ENCODE data around the gene CCDC69. TPM values are rescaled to one million over a fixed set of nuclear protein-coding genes. Genes with fewer than 3 reads are reported as not detected.

Gene CCDC69
- polyA plus RNA-seq, 5 donors: 8.5 to 15.1 (median 9.2) TPM

DNA sequence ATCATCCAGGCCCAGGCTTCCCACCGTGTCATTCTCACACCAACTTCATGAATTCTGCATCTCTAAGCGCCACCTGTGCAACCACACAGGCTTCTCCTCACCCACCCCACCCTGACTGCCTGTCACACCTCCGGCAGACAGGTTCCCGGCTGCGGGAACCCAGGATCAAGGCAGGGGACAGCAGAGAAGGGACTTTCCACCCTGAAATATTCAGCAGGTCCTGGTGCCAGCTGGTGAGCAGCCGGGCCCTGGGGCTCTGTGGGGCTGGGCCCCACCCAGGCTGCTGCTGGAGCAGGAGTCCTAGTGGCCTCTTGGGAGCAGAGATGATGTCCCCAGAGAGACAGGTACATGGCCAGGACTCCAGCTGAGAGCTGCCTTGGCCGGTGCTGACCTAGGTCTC lies 79.0 kb downstream of the CCDC69 start:
- no peak for DNase-seq

GRCh38 chr5:151144275-151144674 lies 79.6 kb downstream of the CCDC69 start:
- no peak for DNase-seq

DNA sequence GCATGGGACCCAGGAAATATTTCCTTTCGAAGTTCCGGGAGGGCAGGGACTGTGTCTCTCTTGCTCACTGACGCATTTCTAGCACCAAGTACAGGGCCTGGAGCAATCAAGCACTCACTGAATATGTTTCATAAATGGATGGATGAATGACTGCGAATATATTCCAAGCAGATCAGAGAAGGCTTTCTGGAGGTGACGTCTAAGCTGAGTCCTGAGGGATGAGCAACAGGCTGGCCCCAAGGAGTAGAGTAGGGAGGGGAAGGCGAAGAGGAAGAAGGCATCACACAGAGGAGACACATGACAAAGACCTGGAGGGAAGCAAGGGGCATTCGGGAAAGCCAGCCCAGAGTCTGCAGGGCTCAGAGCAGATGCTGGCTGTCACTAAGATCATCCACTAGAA lies 80.2 kb downstream of the CCDC69 start:
- DNase-seq: no peak

GRCh38 chr5:151142933-151143332 lies 81.0 kb downstream of the CCDC69 start:
- DNase-seq: no peak

GRCh38 chr5:151141535-151141934 lies 82.4 kb downstream of the CCDC69 start:
- no peak for DNase-seq

DNA sequence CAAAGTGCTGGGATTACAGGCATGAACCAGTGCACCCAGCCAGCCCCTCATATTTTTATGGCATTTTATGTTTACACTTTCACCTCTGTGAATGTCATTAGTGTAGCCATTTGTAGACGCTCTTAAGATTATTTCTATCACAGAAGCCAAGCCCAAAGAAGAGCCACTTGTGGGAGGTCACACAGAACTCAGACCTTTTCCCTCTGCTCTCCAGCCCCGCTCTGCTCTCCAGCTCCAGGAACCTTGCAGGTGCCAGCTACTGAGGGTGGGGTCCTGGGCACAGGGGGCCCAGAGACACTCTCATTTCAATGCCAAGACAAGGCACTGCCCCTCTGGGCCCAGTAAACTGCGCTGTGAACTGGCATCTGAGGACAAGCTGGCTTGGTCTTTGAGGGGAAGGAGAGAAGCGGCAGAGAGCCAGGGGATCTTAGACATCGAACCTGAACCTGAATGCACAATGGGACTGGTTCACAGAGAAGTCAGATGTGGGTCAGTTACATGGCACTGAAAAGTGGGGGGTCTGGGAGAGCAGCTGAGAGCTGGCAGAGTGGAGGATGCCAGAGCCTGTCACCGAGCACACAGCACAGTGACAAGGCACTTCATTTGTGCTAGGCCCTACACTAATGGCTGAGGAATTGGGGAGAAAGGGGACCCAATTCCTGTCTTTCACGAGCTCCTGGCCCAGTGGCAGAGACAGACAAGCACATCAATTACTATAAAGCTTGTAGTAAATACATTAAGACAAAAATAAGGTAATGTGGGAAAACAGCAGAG lies 83.0 kb downstream of the CCDC69 start:
- DNase-seq: no peak

GRCh38 chr5:151139646-151140045 lies 84.2 kb downstream of the CCDC69 start:
- no peak for DNase-seq

DNA sequence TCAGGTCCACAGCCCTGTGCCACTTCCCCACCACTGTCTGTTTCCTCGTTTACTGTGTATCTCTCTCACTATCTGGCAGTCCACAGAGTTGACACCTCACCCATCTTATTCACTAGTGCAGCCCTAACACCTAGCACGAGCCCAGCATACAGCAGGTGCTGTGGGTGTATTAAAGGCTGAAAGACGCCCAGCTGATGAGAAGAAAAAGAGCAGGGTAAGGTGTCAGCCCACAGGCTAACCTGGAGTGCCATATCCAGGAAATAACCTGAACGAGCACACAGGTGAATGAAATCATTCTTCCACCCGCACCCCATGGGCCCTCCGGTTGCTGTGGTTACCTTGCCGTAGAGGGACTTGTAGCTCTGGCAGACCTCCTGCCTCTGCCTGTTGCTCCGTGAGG lies 84.9 kb downstream of the CCDC69 start:
- no peak for DNase-seq

DNA sequence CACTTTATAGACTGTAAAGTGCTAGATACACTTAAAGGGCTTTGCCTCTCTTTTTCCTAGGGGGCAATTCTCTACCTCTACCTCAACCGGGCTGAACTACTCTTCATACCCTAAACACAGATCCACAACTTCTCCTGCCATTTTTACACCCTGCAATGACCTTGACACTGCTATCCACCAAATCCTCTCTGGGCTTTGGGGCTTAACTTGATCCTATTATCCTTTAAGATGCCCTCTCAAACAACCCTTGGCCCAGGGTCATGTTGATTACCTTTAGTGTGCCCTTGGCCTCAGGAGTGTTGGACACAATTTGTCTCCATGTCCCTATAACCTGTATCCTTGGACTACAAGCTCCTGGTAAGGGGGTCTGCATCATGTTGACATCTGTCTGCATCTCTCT lies 85.8 kb downstream of the CCDC69 start:
- no peak for DNase-seq

DNA sequence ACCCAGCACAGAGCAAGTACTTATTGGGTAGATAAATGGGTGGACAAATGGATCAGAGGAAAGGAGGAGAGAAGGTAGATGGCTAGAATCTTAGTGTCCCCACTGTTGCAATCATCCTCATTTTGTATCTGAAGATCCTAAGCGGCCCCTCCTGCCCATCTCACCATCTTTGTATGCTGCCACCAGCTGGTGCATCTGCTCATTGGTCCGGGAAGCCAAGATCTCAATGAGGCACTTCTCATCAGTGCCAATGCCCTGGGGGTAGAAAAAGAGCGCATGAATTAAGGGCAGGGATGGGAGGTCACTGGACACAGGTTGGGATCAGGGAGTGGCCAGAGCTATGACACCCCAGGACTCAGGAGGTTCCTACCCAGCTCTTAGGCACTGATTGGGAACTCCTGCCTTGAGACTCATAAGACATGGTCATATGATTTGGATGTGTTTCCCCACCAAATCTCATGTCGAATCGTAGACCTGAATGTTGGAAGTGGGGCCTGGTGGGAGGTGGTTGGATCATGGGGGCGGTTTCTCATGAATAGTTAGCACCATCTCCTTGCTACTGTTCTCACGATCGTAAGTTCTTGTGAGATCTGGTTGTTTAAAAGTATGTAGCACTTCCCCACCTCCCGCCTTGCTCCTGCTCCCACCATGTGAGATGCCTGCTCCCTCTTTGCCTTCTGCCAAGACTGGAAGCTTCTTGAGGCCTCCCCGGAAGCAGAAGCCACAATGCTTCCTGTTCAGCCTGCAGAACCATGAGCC lies 86.6 kb downstream of the CCDC69 start:
- DNase-seq: no peak

GRCh38 chr5:151134228-151134627 lies 89.7 kb downstream of the CCDC69 start:
- no peak for DNase-seq

DNA sequence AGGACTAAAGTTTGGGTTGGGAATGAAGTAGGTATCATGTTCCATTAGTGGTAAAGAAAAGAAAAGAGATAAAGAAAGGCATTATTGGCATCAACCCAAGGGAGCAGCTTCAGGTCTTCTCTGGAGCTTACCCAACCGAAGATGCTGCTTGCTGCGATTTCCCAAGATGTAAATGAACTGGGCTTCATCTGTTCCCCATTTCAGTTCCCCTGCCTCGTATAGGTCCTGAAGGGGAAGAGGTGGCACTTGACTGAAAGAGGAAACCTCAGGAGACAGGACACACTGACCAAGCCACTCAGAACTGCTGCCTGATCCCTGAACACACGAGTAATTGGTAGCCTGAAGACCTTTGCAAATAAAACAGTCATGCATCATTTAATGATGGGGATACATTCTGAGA lies 90.9 kb downstream of the CCDC69 start:
- DNase-seq: no peak

Other genes starting within 250 kb of the CCDC69 start
- 100 to 1,000 TPM in 1 of 5 donors, 10 to 100 TPM in 4; 33.8 to 140 (median 60.3) TPM for gene GPX3, start 203.5 kb downstream of the CCDC69 start, polyA plus RNA-seq (ENCODE audit: insufficient read depth in 1 of 5, insufficient read length in 5 of 5, low replicate concordance in 1 of 5)
- gene TNIP1, start 143.1 kb downstream of the CCDC69 start, polyA plus RNA-seq (ENCODE audit: insufficient read depth in 1 of 5, insufficient read length in 5 of 5, low replicate concordance in 1 of 5): 10 to 100 TPM; 53.9 to 84.8 (median 79.3) TPM
- gene ANXA6, start 66.3 kb downstream of the CCDC69 start, polyA plus RNA-seq (ENCODE audit: insufficient read depth in 1 of 5, insufficient read length in 5 of 5, low replicate concordance in 1 of 5): 100 to 1,000 TPM; 258 to 308 (median 290) TPM
- gene GM2A, start 29.1 kb upstream of the CCDC69 start, polyA plus RNA-seq (ENCODE audit: insufficient read depth in 1 of 5, insufficient read length in 5 of 5, low replicate concordance in 1 of 5): 10 to 100 TPM; 29.6 to 39.3 (median 33.3) TPM
- gene SLC36A3, start 79.7 kb upstream of the CCDC69 start, polyA plus RNA-seq (ENCODE audit: insufficient read depth in 1 of 5, insufficient read length in 5 of 5, low replicate concordance in 1 of 5): under 1 TPM in 1 of 5 donors, not detected in 4; 0.10 TPM
- gene SLC36A2, start 123.5 kb upstream of the CCDC69 start, polyA plus RNA-seq (ENCODE audit: insufficient read depth in 1 of 5, insufficient read length in 5 of 5, low replicate concordance in 1 of 5): under 1 TPM in 3 of 5 donors, not detected in 2; 0.04 to 0.10 (median 0.09) TPM
- gene SLC36A1, start 223.5 kb upstream of the CCDC69 start, polyA plus RNA-seq (ENCODE audit: insufficient read depth in 1 of 5, insufficient read length in 5 of 5, low replicate concordance in 1 of 5): 1 to 10 TPM; 3.7 to 6.6 (median 5.2) TPM

Data from right lung (tissue), 5 donors.